Astrocyte of the spinal cord (primary cell): Measurements from ENCODE around the gene FRMD3.

Source experiments
- DNase-seq: peaks from one replicate; pipeline ENCODE4 v3.0.0; 2011; ENCODE audit warnings: low read depth, low spot score
- H3K4me3 ChIP-seq: 2 replicates; pipeline ENCODE4 v1.5.1; 2011; ENCODE audit warnings: low read depth, mild to moderate bottlenecking, low read length, moderate library complexity
- in situ Hi-C: cut with HindIII; loops from 2 replicates; pipeline ENCODE4 v1.10.0; 2017; ENCODE audit warnings: low sequenced_read_pairs
- TF ChIP-seq, protein P1 (sequence below): IDR thresholded peaks from 2 replicates; pipeline ENCODE4 v1.5.1; 2012; ENCODE audit warnings: low read depth, mild to moderate bottlenecking, low read length, inconsistent platforms

Gene FRMD3

DNA sequence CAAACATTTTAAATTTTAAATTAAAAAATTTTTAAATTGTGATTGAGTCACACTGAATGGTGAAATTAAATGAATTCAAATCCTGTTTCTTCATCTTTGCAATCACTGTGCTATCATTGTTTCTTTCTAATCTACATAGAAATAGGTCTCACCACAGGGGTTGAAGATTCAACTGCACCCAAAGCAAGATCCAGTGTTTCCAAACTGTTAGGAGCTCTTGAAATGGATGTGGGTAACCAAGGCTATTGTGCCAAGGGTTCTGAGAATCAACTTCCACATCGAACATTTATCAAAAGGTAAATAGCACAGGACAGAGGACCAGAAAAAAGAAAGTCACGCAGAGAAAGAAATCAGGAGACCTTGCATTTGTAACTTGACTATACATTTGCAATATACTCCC, 302.7 kb downstream of the FRMD3 start:
- in situ Hi-C loops, result no loop called here
- TF ChIP-seq, protein P1, sequence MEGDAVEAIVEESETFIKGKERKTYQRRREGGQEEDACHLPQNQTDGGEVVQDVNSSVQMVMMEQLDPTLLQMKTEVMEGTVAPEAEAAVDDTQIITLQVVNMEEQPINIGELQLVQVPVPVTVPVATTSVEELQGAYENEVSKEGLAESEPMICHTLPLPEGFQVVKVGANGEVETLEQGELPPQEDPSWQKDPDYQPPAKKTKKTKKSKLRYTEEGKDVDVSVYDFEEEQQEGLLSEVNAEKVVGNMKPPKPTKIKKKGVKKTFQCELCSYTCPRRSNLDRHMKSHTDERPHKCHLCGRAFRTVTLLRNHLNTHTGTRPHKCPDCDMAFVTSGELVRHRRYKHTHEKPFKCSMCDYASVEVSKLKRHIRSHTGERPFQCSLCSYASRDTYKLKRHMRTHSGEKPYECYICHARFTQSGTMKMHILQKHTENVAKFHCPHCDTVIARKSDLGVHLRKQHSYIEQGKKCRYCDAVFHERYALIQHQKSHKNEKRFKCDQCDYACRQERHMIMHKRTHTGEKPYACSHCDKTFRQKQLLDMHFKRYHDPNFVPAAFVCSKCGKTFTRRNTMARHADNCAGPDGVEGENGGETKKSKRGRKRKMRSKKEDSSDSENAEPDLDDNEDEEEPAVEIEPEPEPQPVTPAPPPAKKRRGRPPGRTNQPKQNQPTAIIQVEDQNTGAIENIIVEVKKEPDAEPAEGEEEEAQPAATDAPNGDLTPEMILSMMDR, result no peak
- H3K4me3 ChIP-seq, result no peak overlapping the region
- DNase-seq, result no peak

DNA sequence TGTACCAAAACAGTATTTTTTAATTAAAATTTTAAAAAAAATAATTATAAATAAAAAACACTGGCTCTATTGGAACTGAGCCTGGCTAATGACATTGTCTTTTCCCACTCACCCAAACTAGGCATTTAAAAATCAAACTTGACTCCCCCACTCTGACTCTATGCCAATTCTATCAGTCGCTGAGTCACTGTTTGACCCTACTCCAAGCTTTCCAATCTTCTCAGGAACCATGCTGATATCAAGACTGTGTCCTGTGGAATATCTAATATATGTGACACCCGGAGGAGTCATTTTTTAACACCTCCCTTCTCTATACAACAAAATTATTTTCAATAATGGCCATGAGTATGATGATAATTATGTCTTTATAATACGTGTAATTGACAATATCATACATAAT, 303.7 kb downstream of the FRMD3 start:
- in situ Hi-C loops, result no loop called here
- TF ChIP-seq, protein P1, result no peak
- H3K4me3 ChIP-seq, result no peak overlapping the region
- no peak for DNase-seq

DNA sequence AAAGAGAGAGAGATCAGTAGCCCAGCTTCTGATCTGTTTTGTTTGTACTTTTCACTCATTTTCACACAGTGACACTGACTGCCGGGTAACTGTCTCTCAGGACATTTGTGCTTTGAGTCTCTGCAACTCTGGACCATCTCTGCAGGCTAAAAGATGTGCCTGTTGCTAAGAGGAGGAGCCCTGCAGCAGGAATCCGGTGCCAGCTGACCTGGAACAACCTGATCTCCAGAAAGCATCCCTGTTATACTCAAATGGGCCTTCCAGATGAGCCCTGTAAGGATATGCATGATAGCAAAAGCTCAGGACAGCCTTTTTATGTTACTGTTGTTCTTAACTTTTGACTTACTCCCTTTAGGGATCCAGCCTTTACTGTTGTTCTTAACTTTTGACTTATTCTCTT, 304.6 kb downstream of the FRMD3 start:
- TF ChIP-seq, protein P1, result no peak
- in situ Hi-C loops, result no loop called here
- H3K4me3 ChIP-seq, result no peak overlapping the region
- DNase-seq, result no peak

DNA sequence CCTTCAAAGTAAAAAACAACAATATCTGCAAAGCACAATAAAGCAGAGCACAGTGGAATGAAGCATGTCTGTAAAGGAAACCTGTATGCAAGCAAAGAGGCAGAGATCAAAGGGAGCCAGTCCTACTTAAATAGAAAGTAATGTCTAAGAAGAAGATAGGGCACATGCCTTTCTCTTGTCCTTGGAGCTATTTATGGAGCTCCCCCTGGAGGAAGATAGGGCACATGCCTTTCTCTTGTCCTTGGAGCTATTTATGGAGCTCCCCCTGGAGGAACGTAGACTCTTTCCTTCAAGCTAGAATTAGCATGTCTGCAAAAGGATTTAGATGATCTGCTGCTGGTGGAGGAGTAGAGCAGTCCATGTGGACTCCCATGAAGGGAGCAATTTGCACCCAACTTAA, 307.2 kb downstream of the FRMD3 start:
- no peak overlapping the region for H3K4me3 ChIP-seq
- TF ChIP-seq, protein P1, result no peak
- in situ Hi-C loops, result no loop called here
- DNase-seq, result no peak

DNA sequence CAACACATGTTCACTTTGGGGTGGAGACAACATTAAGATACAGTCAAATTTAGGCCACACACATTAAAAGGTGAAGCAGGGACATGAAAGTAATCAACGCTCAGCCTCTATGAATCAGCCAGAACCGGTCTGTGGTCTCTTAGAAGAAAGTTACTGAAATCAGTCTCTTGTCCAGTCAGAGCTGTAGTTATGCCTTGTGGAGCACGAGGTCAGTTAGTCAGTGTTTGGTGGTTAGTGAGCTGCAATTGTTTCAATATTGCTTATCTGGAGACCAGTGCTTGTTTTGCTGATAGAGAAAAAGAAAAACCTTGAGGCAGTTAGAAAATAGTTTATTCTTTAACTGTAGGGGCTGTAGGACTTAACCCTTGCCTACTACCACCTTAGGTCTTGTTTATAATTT, 317.5 kb downstream of the FRMD3 start:
- in situ Hi-C loops, result no loop called here
- TF ChIP-seq, protein P1, result no peak
- H3K4me3 ChIP-seq, result no peak overlapping the region
- peak; percentile 84 for DNase-seq

DNA sequence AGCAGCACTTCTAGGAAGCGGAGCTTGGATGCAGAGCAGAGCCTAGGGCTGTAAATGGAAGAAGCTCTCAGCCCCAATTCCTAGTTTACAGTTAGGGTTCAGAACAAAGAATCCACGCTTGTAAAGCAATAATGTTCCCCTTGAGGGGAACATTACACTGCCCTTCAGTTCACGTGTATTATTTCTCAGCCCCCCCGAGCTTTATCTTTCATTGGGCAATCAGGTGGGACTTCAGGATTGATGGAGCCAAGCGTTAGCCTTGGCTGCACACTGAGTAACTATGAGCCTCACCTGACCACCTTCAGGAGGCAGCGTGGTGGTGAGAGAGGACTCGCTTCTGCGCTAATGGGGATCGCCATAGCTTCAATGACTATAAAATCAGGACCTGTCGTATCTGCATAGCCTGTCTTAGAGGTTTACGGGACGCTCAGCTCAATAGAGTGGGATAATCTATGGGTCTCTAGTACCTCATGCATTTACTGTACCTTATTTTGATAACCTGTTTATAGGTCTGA, 318.2 kb downstream of the FRMD3 start:
- in situ Hi-C loops, result no loop called here
- TF ChIP-seq, protein P1, result no peak
- H3K4me3 ChIP-seq, result peak overlapping the region; percentile 59

More for the DNA sequence above, 318.2 kb downstream of the FRMD3 start:
- no peak for DNase-seq
